ENCODE data around the gene SDR39U1.

- TF ChIP-seq CTCF (IDR thresholded peaks at IDR 0.05 in 4 of 5, conservative IDR thresholded peaks at IDR 0.05 in 1 of 5) (no peak), POLR2A (IDR thresholded peaks at IDR 0.05) (no peak)
These were observed 39.2 kb upstream of the SDR39U1 start for GRCh38 chr14:24481622-24482324.
